ENCODE measurements around the gene RBM4B.
A peak's percentile ranks its signal among the peaks of the same experiment; 100 is the strongest.

The RBM4B gene

DNA sequence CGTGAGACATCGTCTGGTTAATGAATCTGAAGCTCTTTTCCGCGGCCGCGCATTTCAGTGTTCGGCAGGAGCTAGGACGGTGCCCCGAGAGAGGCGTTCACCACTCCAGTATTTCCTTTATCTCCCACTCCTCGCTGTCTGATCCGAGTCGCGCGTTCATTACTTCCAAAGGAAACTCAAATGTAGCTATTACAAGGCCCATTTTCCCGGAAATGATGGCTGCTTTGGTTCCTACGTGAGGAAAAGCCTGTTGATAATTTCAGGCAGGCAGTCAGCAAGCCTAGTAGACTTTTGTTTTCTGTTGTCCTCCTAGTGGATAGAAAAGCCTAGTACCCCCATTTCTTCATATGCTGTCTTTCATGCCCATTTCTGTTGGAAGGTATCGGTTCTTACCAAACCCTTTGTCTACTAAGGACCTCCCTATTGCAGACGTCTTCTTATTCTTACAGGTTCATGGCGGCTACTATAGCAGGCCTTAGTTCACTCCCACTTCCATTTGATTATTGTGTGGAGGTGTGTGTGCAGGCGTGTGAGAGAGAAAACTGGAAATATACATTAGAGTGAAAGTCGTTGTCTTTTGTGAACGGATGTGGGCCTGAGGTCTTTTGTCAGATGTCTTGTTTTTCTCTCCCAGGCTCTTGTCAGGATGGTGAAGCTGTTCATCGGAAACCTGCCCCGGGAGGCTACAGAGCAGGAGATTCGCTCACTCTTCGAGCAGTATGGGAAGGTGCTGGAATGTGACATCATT is 38.4 kb downstream of the RBM4B start:
- DNase-seq = peak; percentile 13

DNA sequence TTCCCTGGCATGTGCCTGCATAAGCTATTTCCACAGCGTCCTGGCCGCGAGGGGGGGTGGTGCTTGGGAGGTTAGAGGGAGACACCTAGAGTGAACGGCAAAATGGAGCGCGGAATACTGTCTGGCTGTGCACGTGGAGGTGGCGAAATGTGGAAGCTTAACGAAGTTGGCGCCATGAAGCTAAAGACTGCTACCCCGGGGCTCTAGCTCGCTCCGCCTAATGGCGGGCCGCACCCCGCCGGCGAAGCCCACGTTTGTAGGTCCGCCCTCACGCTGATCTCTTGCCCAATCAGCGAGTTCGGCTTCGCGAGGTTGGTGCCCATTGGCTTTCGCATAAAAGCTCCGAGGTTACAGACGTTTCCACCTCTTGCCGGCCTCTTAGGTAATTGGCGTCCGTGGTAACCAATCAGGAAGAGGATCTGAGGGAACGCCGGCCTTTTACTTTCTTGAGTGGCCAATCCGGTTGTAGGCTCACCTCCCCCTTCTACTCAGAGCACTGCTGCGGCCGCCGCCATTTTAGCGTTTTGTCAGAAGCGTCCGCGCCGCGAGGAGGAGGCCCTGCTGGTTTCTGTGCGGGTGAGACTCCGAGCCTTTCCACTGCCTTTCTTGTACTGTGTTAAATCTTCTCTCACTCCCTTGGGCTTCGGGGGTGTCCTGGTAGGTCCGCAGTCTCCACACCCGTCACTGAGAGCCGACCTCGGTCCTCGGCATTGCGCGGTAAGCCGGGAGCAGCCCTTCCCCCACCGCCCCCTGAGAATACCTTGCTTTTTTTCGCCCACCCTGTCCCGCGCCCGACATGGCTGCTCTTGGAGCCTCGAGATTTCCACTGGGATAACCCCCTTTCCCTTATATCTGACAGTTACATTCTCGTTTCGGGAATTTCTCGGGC is 39.3 kb downstream of the RBM4B start, which contains the start of gene RBM4:
RBM4 (plus strand) TSS at position 527 of the 889 bp plus-strand sequence. CDS start 1,009 bp downstream, outside the sequence.
- peak; percentile 98 for DNase-seq

DNA sequence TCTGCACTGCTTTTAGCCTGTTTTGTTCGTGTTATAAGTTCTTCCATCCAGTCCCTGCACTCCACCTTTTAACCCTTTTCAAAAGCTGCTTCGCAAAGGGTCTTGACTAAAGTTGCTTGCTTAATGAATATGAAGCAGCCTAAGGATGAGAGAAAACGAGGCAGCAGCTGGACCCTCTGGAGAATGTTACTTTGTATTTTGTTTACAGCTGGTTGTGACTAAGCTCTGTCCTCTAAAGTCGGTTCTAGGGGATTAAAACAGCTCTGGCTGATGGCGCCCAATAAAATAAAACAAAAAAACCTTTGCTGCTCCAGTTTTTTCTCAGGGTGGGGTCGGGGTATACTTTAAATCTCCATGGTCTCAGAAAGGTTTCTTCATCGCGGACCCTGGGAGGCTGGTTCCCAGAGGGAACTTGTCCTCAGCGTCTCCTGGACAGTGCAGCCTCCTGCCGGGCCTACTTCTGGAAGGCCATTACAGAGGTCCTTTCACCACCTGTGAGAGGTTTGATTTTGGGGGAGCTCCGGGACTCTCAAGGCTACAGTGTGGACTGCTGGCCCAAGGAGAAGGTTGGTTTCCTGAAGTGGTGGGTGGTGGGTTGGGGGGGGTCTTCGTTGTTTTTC is 40.0 kb downstream of the RBM4B start:
- no peak for DNase-seq

- no peak for DNase-seq
These were observed 41.3 kb downstream of the RBM4B start for GRCh38 chr11:66636411-66636810.

- no peak for DNase-seq
These were observed 44.7 kb downstream of the RBM4B start for GRCh38 chr11:66632952-66633351.

- no peak for DNase-seq
These were observed 45.8 kb downstream of the RBM4B start for GRCh38 chr11:66631883-66632282.

- no peak for DNase-seq
These were observed 48.3 kb downstream of the RBM4B start for GRCh38 chr11:66629356-66629755.

DNA sequence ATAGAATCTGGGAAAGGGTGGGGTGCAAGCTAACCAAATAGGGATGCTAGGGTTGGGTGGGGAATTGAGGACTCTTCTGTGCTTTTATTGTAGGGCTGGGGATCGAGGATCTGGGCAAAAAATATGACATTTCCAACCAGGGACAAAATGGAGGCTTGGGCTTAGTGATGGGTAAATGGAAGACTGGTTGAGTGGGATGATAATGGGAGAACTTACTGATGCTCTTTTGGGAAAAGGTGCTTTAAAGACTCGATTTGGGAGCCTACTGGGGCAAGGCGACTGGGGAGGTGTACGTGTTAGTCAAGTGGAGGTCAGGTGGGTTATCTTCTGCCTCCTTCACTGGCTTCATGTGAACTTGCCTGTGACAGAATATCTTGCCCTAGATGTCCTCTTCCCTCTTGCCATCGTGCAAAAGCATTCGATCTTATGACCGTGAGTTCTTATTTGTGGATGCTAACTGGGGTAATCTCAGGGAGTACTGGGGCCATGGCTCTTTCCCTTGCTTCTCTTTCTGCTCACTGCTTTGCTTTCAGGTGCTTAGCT is 49.6 kb downstream of the RBM4B start:
- DNase-seq = no peak

DNA sequence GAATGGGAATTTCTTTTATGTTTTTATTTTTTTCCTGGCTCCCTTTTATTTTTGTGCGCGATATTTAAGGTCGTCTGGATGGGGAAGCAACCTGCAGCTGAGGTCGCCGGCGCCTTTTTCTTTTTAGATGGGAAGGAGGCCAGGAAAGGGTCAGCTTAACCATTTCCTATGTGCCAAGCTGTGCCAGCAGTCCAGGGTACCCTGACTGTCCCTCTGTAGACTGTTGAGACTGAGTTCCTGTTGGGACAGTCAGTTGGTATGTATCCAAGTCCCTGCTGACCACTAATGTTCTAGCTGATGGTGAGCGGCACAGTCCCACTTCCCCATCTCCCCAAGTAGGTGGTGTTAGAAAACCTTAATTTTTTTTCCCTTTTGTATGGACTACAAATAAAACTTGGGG is 50.8 kb downstream of the RBM4B start:
- DNase-seq = no peak

- no peak for DNase-seq
These were observed 51.3 kb downstream of the RBM4B start for GRCh38 chr11:66626382-66626781.

GRCh38 chr11:66625752-66626149 is 51.9 kb downstream of the RBM4B start:
- DNase-seq = no peak

GRCh38 chr11:66625041-66625751 is 52.5 kb downstream of the RBM4B start:
- no peak for DNase-seq

GRCh38 chr11:66624450-66624849 is 53.2 kb downstream of the RBM4B start:
- DNase-seq = no peak

DNA sequence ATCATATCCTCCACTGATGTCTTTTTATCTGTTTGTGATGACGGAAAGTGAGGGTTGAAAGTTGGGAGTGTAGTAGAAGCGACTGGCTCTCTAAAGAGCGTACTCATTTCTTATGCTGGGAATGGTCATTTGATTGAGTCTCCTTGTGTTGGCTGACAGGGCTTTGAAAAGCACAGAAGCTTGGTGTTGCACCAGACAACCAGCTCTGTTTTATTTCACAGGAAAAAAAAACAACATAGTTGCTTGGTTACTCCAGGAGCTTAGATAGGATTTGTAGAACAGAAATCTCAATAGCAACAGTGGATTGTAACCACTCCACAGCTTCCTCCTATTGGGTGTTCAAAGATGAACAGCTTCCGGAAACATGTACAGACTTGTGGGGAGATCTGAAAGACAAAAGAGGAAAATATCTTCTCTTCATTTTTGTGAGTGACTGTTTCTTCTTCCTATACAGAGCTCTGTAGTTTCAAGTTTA is 58.6 kb downstream of the RBM4B start:
- peak; percentile 59 for DNase-seq

GRCh38 chr11:66617155-66617834 is 60.4 kb downstream of the RBM4B start:
- no peak for DNase-seq

DNA sequence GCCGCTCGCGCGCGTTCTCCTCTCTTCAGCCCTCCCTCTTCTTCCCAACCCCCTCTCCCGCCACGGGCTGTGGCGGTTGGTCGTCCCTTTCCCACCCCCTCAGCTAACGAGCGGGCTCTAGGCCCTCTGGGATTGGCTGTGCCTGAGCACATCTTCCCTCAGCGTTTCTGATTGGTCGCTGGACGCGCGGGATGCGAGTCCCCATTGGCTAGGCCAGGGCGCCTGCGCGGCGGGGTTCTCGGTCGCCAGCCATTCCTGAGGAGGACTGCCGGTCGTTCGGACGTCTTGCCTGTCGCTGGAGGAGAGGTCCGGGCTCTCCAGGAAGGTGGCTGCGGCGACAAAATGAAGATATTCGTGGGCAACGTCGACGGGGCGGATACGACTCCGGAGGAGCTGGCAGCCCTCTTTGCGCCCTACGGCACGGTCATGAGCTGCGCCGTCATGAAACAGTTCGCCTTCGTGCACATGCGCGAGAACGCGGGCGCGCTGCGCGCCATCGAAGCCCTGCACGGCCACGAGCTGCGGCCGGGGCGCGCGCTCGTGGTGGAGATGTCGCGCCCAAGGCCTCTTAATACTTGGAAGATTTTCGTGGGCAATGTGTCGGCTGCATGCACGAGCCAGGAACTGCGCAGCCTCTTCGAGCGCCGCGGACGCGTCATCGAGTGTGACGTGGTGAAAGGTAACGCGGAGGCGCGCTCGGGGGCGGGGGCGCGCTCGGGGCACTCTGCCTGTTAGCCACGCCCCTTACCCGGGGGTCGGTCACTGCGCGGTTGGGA is 61.1 kb downstream of the RBM4B start, which contains the start of gene RBM14:
RBM14 (plus strand) TSS at position 252 of the 776 bp plus-strand sequence; CDS start at position 343, 91 bp downstream.
- DNase-seq = peak; percentile 99

Data from CD4-positive, alpha-beta T cell treated with Interferon gamma for 1 hour (primary cell).